ENCODE results near the gene ZNF33B. TPM values are rescaled to one million over a fixed set of nuclear protein-coding genes. Genes with fewer than 3 reads are reported as not detected.

Gene ZNF33B
- total RNA-seq, 1 donor from 2014 or later: 16.3 TPM

DNA sequence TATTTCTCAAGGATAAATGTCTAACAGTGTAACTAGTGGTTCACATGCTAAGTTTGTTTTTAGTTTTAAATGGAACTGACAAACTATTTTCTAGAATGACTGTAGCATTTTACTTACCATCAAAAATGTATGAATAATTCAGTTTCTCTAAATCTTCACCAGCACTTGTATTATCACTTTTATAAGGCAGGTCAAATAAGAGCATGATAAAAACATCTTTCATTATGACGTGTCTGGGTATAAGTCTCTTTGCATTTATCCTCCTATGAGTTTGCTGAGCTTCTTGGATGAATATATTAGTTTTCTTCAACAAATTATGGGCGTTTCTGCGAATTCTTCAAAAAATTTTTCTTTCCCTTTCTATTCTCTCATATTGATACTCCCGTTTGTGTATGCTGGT lies 19.9 kb downstream of the ZNF33B start:
- Histone ChIP-seq H3K27ac (replicated peaks) (no peak overlapping the region), H3K4me3 (no peak overlapping the region), H3K4me1 (peaks cover 3% of the 10 kb centered on the region), H3K27me3 (ENCODE audit: low read depth) (no peaks in the 10 kb centered on the region), H3K36me3 (peaks cover 45% of the 10 kb centered on the region), H3K9me3 (replicated peaks) (no peaks in the 10 kb centered on the region)
- intact Hi-C loops (cut with micrococcal nuclease): no loop called here
- no peak for DNase-seq
- TF ChIP-seq, protein P1, sequence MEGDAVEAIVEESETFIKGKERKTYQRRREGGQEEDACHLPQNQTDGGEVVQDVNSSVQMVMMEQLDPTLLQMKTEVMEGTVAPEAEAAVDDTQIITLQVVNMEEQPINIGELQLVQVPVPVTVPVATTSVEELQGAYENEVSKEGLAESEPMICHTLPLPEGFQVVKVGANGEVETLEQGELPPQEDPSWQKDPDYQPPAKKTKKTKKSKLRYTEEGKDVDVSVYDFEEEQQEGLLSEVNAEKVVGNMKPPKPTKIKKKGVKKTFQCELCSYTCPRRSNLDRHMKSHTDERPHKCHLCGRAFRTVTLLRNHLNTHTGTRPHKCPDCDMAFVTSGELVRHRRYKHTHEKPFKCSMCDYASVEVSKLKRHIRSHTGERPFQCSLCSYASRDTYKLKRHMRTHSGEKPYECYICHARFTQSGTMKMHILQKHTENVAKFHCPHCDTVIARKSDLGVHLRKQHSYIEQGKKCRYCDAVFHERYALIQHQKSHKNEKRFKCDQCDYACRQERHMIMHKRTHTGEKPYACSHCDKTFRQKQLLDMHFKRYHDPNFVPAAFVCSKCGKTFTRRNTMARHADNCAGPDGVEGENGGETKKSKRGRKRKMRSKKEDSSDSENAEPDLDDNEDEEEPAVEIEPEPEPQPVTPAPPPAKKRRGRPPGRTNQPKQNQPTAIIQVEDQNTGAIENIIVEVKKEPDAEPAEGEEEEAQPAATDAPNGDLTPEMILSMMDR (IDR thresholded peaks at IDR 0.05; ENCODE audit: borderline replicate concordance): no peak

DNA sequence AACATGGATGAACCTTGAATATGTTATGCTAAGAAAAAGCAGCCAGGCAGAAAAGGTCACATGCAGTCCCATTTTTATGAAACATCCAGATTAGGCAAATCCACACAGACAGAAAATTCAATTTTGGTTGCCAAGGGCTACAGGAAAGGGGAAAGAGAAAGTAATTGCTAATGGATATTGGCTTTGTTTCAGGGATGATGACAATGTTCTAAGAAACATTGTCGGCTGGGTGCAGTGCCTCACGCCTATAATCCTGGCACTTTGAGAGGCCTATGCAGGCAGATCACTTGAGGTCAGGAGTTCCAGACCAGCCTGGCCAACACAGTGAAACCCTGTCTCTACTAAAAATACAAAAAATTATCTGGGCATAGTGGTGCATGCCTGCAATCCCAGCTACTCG lies 23.0 kb downstream of the ZNF33B start:
- TF ChIP-seq, protein P1 (IDR thresholded peaks at IDR 0.05; ENCODE audit: borderline replicate concordance): no peak
- peaks cover 46% of the 10 kb centered on the region for H3K36me3 ChIP-seq
- DNase-seq: no peak
- no peaks in the 10 kb centered on the region for H3K9me3 ChIP-seq (replicated peaks)
- H3K4me3 ChIP-seq: no peak overlapping the region
- intact Hi-C loops (cut with micrococcal nuclease): no loop called here
- no peaks in the 10 kb centered on the region for H3K27me3 ChIP-seq (ENCODE audit: low read depth)
- peaks cover 3% of the 10 kb centered on the region for H3K4me1 ChIP-seq
- H3K27ac ChIP-seq (replicated peaks): no peak overlapping the region

- H3K4me1 ChIP-seq: no peaks in the 10 kb centered on the region
- no peaks in the 10 kb centered on the region for H3K27me3 ChIP-seq (ENCODE audit: low read depth)
- intact Hi-C loops (cut with micrococcal nuclease): no loop called here
- H3K4me3 ChIP-seq: no peak overlapping the region
- DNase-seq: no peak
- H3K27ac ChIP-seq (replicated peaks): no peak overlapping the region
- TF ChIP-seq, protein P1 (IDR thresholded peaks at IDR 0.05; ENCODE audit: borderline replicate concordance): no peak
- peaks cover 29% of the 10 kb centered on the region for H3K36me3 ChIP-seq
- H3K9me3 ChIP-seq (replicated peaks): no peaks in the 10 kb centered on the region
Measured at GRCh38 chr10:42609872-42610271, 28.5 kb downstream of the ZNF33B start.

- intact Hi-C loops (cut with micrococcal nuclease): no loop called here
- Histone ChIP-seq H3K36me3 (peaks cover 40% of the 10 kb centered on the region), H3K4me3 (no peak overlapping the region), H3K9me3 (replicated peaks) (peaks cover 35% of the 10 kb centered on the region), H3K27me3 (ENCODE audit: low read depth) (no peaks in the 10 kb centered on the region), H3K4me1 (no peaks in the 10 kb centered on the region), H3K27ac (replicated peaks) (no peak overlapping the region)
- no peak for DNase-seq
- TF ChIP-seq, protein P1 (IDR thresholded peaks at IDR 0.05; ENCODE audit: borderline replicate concordance): no peak
Measured at GRCh38 chr10:42598249-42598873, 40.0 kb downstream of the ZNF33B start.

GRCh38 chr10:42596196-42596595 lies 42.2 kb downstream of the ZNF33B start:
- Histone ChIP-seq H3K4me3 (no peak overlapping the region), H3K4me1 (no peaks in the 10 kb centered on the region), H3K36me3 (peaks cover 62% of the 10 kb centered on the region), H3K27me3 (ENCODE audit: low read depth) (no peaks in the 10 kb centered on the region), H3K27ac (replicated peaks) (no peak overlapping the region), H3K9me3 (replicated peaks) (peaks cover 55% of the 10 kb centered on the region)
- no peak for DNase-seq
- intact Hi-C loops (cut with micrococcal nuclease): no loop called here
- TF ChIP-seq, protein P1 (IDR thresholded peaks at IDR 0.05; ENCODE audit: borderline replicate concordance): no peak

Data from left ventricle myocardium inferior (tissue), 1 donor.